HG02970 (cell line): ENCODE results near the gene NMBR.
A peak's percentile ranks its signal among the peaks of the same experiment; 100 is the strongest.
"Not testable (repeated sequence)": the region's sequence is repeated elsewhere in the genome, so short reads cannot be mapped to it uniquely, and the experiment has no call there.

Experiments
- ATAC-seq: cut with Tn5 transposase; IDR thresholded peaks from one replicate; pipeline ENCODE4 v1.9.1; 2021; ENCODE audit warnings: mild to moderate bottlenecking, moderate library complexity, moderate number of reproducible peaks; ENCODE audit not compliant: unreplicated experiment, low FRiP score

The NMBR gene

DNA sequence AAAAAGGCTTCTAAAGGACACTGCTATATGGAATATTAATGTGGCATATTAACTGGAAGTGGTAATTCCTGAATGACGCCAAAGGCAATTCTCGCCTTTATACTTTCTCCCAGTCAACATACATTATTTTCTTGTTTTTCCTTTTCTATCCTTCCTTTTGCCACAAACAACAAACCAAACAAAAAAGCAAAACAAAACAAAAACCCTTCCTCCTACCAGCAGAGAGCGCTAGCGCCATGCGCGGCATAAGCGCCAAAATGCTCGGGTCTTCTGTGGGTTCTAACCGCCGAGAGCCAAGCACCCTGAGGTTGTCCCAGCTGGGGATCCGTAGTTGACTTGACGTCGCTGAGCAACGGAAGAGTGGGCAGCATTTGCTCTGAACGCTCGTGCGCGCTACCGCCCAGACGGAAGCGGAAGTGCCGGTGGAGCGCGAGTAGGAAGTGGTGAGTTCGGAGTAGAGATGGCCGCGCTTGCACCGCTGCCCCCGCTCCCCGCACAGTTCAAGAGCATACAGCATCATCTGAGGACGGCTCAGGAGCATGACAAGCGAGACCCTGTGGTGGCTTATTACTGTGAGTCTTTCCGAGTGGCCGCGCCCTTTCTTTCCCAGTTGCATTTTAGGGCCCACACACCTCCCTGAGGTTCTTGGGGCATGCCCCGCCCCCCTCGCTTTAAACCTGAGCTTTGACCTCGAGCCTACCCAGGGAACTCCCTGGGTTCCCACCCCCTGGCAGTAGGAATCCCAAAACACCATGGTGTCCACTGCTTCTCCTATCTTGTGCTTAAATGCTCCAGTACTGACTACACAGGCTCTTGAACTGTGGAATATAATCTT is at the start of gene NMBR, which contains the start of gene VTA1:
Gene NMBR, minus strand, starts transcription at position 295 of the 835 bp plus-strand sequence. CDS start 58,464 bp downstream, outside the sequence.
Gene VTA1, plus strand, starts transcription at position 436 of the 835 bp plus-strand sequence. Its CDS starts 25 bp downstream, at position 461.
- ATAC-seq: peak; percentile 99

- ATAC-seq: no peak
Observed at GRCh38 chr6:142195862-142196541, 49.1 kb upstream of the NMBR start.

DNA sequence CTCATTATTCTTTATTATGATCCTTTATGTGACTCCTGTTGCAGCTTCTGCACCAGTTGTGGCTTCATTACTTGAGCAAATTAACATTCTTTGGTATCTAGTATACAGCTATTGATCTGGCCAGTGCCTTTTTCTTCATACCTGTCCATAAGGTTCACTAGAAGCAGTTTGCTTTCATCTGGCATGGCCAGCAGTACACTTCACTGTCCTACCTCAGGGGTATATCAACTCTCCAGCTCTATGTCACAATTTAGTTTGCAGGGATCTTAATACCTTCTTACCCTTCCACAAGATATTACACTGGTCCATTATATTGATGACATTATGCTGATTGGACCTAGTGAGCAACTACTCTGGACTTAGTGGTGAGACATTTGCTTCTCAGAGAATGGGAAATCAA is 46.7 kb upstream of the NMBR start:
- no peak for ATAC-seq

- ATAC-seq: no peak
Observed at GRCh38 chr6:142192343-142192742, 45.4 kb upstream of the NMBR start.

DNA sequence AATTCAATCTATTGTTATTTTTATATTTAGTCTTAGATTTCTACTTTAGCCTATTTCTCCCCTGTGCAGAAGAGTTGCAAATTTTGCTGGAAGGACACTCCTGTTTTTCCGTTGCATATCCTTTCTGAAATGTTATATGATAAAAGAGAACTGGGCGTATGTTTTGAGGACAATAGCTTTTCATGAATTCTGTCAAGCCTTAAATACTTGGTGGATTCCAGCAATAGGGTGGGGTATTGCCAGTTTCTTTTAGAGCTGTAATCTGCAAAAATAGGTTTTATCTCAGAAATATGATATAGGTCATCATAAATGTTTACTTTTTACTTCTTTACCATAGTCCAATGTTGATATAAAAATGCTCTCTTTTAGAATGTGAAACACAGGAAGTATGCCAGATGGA is 42.1 kb upstream of the NMBR start:
- no peak for ATAC-seq

GRCh38 chr6:142188341-142188740 is 41.4 kb upstream of the NMBR start:
- ATAC-seq: not testable (repeated sequence)

DNA sequence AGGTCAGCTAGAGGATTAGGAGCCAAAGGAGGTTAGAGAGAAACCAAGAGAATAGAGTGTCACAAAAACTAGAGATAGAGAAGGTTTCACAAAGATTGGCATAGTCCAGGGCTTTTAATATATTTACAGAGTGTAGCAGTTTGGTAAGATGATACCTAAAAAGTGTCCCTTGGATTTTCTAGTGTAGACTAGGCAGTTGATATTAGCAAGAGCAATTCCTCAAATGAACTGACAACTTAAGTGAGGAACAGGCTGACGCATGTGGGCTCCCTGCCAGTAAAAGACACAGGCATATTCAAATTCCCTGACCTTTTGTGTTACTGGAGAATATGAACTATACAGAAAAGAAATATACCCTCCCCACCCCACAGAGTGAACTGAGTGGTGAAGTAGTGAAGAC is 40.3 kb upstream of the NMBR start:
- no peak for ATAC-seq

DNA sequence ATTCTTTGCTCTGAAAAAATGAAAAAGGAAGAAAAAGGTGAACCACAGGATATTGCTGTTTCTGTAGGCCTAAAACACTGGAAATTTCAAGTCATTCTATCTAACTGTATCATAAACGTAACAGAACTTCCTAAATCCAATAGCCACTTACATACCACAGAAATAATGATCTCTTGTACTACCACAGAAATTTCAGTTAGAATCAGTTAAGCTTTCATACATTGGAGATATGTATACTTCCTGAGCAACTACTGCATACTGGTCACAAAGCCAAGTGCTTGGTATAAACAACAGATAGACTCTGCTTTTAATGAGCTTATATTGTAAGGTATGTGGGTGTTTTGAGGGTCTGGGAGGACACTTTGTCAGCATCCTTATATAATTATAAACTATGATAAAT is 38.7 kb upstream of the NMBR start:
- no peak for ATAC-seq

- no peak for ATAC-seq
Observed at GRCh38 chr6:142184307-142184706, 37.4 kb upstream of the NMBR start.

DNA sequence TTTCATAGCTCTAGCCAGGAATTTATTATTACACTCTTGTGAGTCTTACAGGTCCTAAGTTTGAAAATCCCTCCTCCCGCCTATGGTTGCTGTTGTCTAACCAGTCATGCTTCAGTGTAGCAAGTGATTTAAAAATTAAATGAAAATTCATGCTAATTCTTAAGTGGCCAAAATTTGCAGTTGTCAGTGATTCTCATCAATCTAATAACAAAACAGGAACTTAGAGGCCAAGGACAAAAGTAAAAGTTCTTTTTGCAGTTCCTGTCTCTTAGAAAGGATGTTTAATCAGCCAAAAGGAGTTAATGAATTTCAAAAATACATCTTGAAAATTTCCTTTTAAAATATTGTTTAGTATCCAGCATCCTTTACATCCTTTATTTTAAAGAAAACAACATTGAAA is 36.4 kb upstream of the NMBR start:
- ATAC-seq: no peak

- no peak for ATAC-seq
Observed at GRCh38 chr6:142182004-142182403, 35.1 kb upstream of the NMBR start.

GRCh38 chr6:142178129-142178528 is 31.2 kb upstream of the NMBR start:
- ATAC-seq: no peak

DNA sequence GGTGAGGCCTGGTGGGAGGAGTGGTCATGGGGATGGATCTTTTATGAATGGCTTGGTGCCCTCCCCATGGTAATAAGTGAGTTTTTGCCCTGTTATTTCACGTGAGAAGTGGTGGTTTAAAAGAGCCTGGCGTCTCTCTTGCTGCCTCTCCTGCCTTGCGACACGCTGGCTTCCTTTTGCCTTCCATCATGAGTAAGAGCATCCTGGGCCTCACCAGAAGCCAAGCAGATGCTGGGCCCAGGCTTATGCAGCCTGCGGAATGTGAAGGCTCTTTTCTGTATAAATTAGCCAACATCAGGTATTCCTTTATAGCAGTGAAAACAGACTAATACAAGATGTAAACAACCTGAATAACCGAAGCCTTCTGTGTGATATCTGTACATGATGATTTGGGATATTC is 27.8 kb upstream of the NMBR start:
- no peak for ATAC-seq

DNA sequence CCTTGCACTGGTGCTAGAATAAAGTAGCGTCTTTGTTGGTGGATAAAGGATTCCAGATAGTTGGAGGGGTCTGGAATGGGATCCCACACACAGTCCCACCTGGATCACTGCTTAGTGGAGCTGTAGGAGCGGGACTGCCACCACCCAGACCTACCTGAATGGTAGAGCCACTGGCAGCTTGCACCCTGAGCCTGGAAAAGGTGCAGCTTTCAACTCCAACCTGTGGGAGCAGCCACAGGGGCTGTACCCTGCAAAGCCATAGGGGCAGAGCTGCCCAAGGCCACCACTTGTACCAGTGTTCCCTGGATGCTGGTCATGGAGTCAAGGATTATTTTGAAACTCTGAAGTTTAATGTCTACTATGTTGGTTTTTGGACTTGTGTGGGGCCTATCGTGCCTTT is 27.1 kb upstream of the NMBR start:
- no peak for ATAC-seq

DNA sequence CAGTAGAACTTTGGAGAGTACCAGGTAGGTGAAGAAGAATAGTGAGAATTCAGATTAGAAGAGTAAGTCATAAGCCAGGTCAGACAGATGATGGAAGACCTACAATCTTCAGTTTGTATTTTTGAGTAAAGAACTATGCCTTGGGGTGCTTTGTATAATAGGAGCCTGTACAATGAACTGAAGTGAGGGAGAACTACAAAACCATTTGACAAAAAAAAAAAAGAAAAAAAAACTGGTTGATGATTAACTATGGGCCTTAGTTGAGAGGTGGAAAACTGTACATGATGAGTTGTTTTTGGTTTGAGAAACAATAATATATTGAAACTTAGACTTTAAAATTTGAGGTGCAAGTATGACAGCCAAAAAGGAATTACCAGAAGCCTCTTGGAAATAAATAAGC is 25.8 kb upstream of the NMBR start:
- ATAC-seq: no peak

- no peak for ATAC-seq
Observed at GRCh38 chr6:142171351-142171750, 24.4 kb upstream of the NMBR start.

DNA sequence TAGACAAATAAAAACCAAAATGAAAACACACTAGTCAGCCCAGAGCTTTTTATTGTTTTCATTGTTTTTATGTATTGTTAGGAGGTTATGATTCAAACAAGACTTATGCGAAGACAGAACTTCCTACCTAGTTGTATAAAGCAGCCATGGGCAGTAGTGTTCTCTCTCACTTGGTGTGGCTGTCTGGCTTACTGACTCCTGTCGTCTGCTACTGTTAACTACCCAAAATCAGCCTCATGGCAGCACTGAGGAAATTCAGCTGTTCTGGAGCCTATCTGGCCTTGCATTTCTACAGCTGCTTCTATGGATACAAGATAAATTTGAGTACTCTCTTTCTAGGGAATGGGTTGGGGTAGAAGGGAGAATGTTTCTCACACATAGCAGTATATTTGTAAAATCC is 20.6 kb upstream of the NMBR start:
- ATAC-seq: no peak

- no peak for ATAC-seq
Observed at GRCh38 chr6:142167071-142167470, 20.1 kb upstream of the NMBR start.

- ATAC-seq: no peak
Observed at GRCh38 chr6:142165227-142165626, 18.3 kb upstream of the NMBR start.

DNA sequence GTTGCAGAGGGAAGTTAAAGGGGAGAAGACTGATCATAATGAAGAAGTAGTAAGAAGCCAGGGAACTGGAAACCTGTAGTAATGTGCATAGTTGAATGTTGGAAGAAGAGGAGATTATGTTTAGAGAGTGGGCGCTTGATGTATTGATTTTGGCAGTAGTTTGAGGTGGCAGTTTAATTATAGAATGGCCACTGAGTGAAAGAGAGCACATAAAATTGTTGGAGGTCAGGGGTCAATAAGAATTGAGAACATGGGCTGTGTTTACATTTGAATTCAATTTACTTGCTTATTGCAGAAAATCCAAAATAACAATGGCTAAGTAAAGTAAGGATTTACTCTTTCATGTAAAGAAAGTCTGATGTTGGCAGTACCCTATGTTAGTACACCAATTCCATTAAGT is 15.9 kb upstream of the NMBR start:
- no peak for ATAC-seq

GRCh38 chr6:142156758-142157068 is 9.8 kb upstream of the NMBR start:
- ATAC-seq: not testable (repeated sequence)
